Cerebellar cortex (tissue), 1 donor: Measurements from ENCODE around the gene LCN6.
A peak's percentile ranks its signal among the peaks of the same experiment; 100 is the strongest.
"Not testable (repeated sequence)": the region's sequence is repeated elsewhere in the genome, so short reads cannot be mapped to it uniquely, and the experiment has no call there.

Experiments
- DNase-seq: peaks from one replicate; pipeline ENCODE4 v3.0.0-alpha.2; 2015; ENCODE audit warnings: low spot score

LCN6 gene

DNA sequence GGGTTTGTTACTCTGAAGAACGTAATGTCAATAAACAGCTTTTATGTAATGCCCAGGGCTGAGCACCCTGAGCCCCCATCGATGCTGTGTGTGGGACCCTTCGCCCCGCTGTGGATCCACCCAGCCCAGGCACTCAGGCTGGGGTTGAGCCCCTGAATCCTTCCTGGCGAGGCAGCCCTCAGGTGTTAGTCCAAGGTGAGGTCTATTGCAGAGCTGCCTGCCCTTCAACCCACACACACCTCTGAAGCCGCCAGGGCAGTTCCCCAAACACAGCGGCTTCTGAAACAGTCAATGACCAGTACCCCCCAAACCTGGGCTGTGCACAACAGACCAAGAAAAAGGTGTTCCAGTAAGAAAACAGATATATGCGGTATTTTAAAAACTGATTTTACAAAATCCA is 24.3 kb downstream of the LCN6 start:
- DNase-seq, result no peak

DNA sequence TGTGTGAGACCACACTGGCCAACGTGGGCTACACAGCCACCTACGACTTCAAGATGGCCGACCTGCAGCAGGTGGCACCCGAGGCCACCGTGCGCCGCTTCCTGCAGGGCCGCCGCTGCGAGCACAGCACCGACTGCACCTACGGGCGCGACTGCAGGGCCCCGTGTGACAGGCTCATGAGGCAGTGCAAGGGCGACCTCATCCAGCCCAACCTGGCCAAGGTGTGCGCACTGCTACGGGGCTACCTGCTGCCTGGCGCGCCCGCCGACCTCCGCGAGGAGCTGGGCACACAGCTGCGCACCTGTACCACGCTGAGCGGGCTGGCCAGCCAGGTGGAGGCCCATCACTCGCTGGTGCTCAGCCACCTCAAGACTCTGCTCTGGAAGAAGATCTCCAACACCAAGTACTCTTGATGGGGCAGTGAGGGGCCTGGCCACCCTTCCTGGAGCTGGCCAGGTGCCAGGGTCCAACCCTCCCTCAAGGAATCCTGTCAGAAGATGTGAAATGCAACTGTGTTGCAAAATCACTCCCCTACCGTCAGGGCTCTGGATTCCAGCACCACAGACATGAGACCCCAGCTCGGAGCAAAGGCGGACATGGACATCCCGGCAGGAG is 24.9 kb downstream of the LCN6 start:
- peak; percentile 63 for DNase-seq

DNA sequence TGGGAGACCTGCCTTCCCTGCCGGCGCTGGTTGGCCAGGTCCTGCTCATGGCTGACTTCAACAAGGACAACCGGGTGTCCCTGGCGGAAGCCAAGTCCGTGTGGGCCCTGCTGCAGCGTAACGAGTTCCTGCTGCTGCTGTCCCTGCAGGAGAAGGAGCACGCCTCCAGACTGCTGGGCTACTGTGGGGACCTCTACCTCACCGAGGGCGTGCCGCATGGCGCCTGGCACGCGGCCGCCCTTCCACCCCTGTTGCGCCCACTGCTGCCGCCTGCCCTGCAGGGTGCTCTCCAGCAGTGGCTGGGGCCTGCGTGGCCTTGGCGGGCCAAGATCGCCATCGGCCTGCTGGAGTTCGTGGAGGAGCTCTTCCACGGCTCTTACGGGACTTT is 25.4 kb downstream of the LCN6 start:
- peak; percentile 79 for DNase-seq

DNA sequence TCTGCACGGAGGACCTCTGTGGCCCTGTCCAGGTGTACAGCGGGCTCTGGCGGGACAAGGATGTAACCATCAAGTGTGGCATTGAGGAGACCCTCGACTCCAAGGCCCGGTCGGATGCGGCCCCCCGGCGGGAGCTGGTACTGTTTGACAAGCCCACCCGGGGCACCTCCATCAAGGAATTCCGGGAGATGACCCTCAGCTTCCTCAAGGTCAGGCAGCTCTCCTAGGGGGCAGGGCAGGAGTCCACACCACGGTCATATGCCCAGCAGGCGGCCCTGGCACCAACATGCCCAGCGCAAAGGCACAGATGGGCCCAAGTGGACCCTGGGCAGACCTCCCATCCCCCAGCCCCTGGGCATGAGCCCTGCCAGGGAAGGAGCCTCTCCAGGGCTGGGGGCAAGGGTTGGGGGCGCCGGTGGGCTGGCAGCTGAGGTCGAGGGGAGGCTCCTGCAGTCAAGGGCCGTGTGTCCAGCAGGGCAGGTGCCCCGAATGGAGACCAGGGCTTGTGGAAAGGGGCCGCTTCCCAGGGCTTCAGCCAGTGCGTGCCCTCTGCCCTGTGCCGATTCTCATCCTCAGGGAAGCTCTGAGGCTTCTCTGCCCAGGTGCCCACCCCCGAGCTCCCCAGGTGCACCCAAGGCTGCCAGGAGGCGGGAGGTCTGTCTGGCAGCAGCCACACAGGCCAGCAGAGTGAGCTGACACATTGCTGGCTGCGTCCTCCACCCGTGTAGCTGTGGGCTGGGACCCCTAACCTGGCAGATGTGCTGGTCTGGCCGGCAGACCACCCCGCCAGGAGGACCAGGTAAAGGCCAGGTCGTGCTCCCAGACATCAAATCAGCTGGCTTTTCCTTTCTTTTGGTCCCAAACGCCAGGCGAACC is 26.0 kb downstream of the LCN6 start:
- DNase-seq, result no peak

DNA sequence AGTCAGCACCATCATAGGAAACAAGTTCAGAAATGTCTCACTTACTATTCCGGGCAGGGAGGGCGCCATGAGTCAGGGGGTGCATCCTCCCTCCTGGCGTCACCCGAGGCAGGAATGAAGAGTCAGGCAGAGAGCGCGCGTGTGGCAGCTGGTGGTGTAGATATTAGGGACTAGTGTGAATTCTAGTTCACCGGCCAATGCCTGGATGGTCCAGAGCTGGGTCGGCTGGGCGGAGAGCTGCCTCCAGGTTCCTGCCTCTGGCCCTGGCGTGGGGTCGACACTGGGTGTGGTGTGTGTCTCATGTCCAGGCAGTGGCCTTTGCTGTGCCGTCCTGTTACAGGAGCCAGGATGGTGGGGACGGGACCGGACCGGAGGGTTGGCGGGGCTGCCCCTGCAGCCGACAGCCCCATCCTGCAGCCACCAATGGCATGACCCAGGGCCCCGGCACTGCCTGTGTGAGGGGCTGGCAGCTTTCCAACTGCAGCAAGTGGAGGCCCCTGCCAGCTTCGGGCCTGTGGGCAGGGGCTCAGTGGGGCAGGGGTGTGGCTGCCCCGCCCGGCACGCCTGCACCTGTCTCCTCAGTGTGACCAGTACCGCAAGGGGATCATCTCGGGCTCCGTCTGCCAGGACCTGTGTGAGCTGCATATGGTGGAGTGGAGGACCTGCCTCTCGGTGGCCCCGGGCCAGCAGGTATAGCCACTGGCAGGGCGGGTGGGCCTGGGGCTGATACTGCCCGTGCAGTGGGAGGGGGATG is 26.8 kb downstream of the LCN6 start:
- peak; percentile 61 for DNase-seq

- DNase-seq, result no peak
Observed at GRCh38 chr9:136720898-136721338, 27.4 kb downstream of the LCN6 start.

DNA sequence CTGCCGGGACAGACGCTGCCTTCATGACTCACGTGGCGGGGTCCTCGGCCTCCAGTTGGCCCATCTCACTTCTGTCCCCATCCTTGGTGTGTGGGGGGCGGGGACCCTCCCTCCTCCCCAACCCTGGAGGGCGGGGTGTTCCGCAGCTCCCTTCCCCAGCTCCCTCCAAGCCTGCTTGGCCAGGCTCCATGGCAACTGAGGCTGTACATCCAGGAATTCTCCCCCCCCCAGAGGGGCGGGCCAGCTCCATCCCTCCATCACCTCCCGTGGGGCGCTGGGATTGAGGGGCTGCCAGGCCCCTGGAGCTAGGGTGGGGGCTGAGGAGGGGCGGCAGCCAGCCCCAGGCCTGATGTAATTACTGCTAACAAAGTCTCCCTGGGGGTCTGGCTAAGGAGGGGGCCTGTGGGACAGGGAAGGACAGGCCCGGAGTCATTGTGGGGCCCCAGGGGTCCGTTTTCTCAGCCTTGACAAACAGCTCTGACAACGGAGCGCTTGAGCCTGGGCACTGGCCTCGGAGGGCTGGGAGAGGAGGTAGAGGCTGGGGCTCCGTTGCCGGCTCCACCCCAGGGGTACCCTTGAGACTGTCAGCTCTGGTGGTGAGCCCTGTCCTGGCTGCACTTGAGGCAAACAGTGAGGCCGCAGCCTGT is 28.0 kb downstream of the LCN6 start:
- DNase-seq, result peak; percentile 71

DNA sequence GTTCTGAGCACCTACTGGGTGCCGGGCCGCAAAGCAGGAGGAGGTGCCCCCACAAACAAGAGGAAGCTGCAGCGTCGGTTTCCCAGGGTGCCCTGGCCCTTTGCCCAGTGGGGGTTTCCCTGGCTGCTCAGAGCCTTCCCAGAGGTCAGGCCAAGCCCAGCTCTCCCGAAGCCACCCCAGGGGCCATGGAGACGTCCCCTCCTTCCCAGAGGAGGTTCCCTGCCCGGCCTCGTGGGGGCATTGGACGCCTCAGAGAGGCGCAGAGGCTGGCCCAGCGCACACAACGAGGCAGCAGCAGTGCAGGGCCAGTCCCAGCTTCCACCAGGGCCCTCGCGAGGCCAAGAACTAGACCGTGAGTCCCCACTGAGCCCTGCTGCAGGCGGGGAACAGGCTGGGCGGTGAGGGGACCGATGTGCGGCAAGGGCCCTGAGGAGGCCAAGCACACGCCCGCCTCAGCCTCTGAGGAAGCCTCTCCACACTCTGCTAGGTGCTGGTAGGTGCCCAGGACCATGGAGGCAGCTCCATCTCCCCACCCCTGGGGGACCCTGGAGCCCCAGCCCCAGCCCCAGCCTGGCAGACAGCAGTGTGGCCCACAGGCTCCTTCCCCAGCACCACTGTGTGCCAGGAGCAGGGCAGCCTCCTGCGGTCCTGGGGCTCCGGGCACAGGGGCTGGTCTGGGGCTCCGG is 29.0 kb downstream of the LCN6 start:
- DNase-seq, result peak; percentile 43

DNA sequence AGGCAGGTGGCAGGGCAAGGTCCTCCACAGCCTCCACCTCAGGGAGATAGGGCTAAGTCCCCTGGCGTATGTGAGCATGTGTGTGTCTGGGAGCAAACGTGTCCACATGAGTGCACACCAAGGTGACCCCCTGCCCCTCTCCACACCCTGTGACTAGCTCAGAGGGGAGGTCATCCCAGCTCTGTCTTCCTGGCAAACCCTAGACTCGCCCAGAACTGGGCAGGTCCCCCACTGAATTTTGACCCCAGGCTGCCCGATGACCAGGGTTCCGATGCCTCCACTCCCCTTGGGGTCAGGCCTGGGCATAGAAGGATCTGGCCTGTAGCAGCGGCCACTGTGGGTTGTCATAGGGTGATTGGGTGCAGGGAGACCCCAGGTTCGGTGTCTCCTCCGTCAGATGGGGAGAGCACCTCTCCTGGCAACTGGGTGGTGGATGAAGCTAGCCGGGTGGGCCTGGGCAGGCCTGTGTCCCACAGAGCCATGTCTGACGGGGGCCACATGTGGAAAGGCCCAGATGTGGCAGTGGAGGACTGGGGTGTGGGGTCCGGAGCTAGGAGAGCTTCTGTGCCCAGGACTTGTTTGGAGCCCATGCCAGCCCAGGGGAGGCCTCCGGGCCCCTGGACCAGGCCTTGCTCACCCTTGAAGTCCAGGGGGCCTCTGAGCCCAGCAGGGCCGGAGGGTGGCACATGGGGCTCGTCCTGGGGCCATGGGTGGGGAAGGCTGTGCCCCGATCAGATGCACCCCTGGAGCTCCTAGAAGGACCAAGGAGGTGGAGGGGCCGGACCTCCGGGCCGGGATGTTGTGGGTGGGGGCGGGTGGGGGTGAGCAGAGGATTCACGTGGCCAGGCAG is 29.8 kb downstream of the LCN6 start:
- DNase-seq, result no peak

DNA sequence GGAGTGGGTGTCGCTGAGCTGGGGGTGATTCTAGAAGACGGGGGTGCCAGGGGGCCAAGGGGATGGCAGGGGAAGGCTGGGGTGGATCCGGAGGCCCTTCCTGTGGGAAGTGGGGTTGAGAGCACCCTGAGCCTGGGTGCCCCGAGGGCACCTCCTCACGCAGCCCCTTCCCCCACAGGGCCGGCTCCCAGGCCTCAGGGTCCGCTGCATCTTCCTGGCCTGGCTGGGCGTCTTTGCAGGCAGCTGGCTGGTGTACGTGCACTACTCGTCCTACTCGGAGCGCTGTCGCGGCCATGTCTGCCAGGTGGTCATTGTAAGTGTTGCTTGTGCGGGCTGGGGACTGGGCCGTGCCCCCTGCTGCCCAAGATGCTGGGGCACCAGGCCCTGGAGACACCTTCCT is 30.9 kb downstream of the LCN6 start:
- no peak for DNase-seq

DNA sequence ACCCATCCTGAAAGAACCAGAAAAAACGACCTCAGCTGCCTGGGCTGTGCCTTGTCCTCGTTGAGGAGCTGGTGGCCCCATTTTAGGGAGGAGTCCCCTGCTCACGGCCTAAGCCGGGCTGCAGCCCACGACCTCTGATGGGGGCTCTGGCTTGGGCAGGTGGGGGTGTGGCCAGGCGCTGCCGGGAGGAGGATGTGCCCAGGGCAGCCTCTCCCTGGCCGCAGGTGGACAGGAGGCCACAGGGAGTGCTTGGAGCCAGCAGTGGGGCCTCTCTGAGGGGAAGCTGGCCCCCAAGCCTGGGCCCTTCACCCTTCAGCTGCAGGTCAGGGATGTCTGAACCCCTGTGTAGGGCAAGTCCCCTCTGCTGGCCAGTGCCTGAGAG is 33.4 kb downstream of the LCN6 start:
- no peak for DNase-seq

GRCh38 chr9:136714096-136714892 is 34.0 kb downstream of the LCN6 start:
- DNase-seq, result no peak

- DNase-seq, result no peak
Observed at GRCh38 chr9:136713550-136713949, 34.8 kb downstream of the LCN6 start.

GRCh38 chr9:136712690-136713544 is 35.4 kb downstream of the LCN6 start:
- no peak for DNase-seq

- DNase-seq, result peak; percentile 35
Observed at GRCh38 chr9:136711751-136712689, 36.3 kb downstream of the LCN6 start, which contains the start of gene DIPK1B. Gene DIPK1B, plus strand, starts transcription at chr9:136712572. Its CDS starts 94 bp downstream, at chr9:136712666.

GRCh38 chr9:136711219-136711648 is 37.1 kb downstream of the LCN6 start:
- DNase-seq, result not testable (repeated sequence)

GRCh38 chr9:136710543-136710942 is 37.8 kb downstream of the LCN6 start:
- no peak for DNase-seq
